Duodenal mucosa (tissue), 2 donors: ENCODE measurements around the gene C5orf24.
"Not testable (repeated sequence)": the region's sequence is repeated elsewhere in the genome, so short reads cannot be mapped to it uniquely, and the experiment has no call there.

ENCODE experiments used
- H3K27ac ChIP-seq: one replicate; pipeline ENCODE4 v1.7.0; 2013; ENCODE audit warnings: low read depth, low read length
- H3K27me3 ChIP-seq, 2 donors: one replicate each; pipeline ENCODE4 v1.7.0; 2013; ENCODE audit warnings: low read length in 2 of 2, control low read depth in 1 of 2; ENCODE audit not compliant: insufficient read depth in 2 of 2, control insufficient read depth in 1 of 2
- H3K36me3 ChIP-seq, 2 donors: one replicate each; pipeline ENCODE4 v1.7.0; 2013; ENCODE audit warnings: low read length in 2 of 2, control low read depth in 1 of 2; ENCODE audit not compliant: insufficient read depth in 2 of 2, control insufficient read depth in 1 of 2
- H3K4me1 ChIP-seq, 2 donors: one replicate each; pipeline ENCODE4 v1.7.0; 2013; ENCODE audit warnings: low read length in 2 of 2, control low read depth in 1 of 2; ENCODE audit not compliant: insufficient read depth in 2 of 2, control insufficient read depth in 1 of 2
- H3K4me3 ChIP-seq, 2 donors: one replicate each; pipeline ENCODE4 v1.7.0; 2013; ENCODE audit warnings: low read length in 2 of 2, low read depth in 1 of 2
- H3K9ac ChIP-seq, 2 donors: one replicate each; pipeline ENCODE4 v1.7.0; 2013; ENCODE audit warnings: low read length in 2 of 2, low read depth in 1 of 2
- H3K9me3 ChIP-seq, 2 donors: one replicate each; pipeline ENCODE4 v1.7.0; 2013; ENCODE audit warnings: low read length in 2 of 2, control low read depth in 1 of 2; ENCODE audit not compliant: control insufficient read depth in 1 of 2

The C5orf24 gene

DNA sequence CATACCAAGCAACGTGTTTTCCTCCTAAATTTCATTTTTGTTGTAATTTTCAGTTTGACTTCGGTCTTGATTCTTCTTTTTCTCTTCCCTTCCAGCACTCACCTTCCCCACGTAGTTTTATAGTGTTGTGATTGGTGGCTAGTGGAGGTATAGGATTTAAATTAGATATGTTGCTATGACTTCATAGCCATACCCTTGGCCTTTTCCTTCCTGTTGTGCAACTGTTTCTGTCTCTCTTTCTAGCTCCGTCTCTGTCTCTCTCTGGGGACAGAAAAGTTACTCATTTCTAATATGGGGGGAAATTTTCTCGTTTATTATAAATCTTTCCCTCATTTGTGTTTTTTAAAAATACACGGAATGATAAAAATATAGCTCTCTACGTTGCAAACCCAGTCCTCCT is 20.6 kb upstream of the C5orf24 start:
- no peak overlapping the region for H3K9ac ChIP-seq
- H3K9me3 ChIP-seq = no peaks in the 10 kb centered on the region
- H3K27ac ChIP-seq = no peak overlapping the region
- no peak overlapping the region for H3K4me3 ChIP-seq
- H3K4me1 ChIP-seq = no peaks in the 10 kb centered on the region
- peaks cover 7 to 53% of the 10 kb centered on the region in 2 donors for H3K36me3 ChIP-seq
- H3K27me3 ChIP-seq = no peaks in the 10 kb centered on the region

DNA sequence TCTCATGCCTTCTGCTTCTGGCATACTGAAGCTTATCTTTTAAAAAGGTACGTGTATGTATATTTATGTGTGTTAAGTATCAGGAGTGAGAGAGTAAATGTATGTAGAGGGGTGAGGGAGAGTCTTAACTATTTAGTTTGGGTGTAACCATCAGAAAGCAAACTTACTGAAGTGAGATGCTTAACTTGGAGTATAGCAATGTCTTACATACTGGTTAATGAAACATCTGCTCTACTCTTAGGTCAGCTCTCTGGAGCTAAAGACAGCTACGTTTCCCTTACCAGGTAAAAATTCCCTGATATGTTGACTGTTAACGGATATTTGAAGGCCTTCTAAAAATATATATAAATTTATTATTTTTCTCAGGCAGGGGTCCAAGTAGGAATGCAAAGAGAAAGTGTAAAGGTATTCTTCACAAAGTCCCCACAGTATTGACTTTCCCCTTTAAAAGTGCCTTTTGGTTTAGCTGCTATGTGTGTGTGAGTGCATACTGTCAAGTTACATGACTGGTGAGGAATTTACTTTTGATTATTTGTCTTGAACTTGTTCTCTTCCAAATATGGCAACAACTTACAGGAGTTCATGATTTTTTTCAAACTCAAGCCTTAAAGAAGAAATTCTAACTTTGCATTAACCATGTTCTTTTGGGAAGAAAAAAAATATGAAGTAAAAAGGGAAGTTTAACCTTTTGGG is 12.3 kb upstream of the C5orf24 start:
- peaks cover 8 to 18% of the 10 kb centered on the region in 2 donors for H3K36me3 ChIP-seq
- peaks cover 6 to 8% of the 10 kb centered on the region in 2 donors for H3K4me1 ChIP-seq
- H3K9ac ChIP-seq = no peak overlapping the region
- no peak overlapping the region for H3K27ac ChIP-seq
- no peak overlapping the region for H3K4me3 ChIP-seq
- no peaks in the 10 kb centered on the region for H3K9me3 ChIP-seq
- no peaks in the 10 kb centered on the region for H3K27me3 ChIP-seq

GRCh38 chr5:134835623-134836022 is 10.1 kb upstream of the C5orf24 start:
- Histone ChIP-seq H3K9ac (no peak overlapping the region), H3K4me1 (peaks cover 6 to 11% of the 10 kb centered on the region in 2 donors), H3K36me3 (peaks cover 7 to 20% of the 10 kb centered on the region in 2 donors), H3K27me3 (no peaks in the 10 kb centered on the region), H3K9me3 (no peaks in the 10 kb centered on the region), H3K27ac (no peak overlapping the region), H3K4me3 (no peak overlapping the region)

GRCh38 chr5:134837530-134838181 is 8.1 kb upstream of the C5orf24 start:
- H3K27ac ChIP-seq = no peak overlapping the region
- H3K4me1 ChIP-seq = peaks cover 6 to 11% of the 10 kb centered on the region in 2 donors
- no peak overlapping the region for H3K4me3 ChIP-seq
- no peak overlapping the region for H3K9ac ChIP-seq
- H3K36me3 ChIP-seq = peaks cover 5 to 15% of the 10 kb centered on the region in 2 donors
- no peaks in the 10 kb centered on the region for H3K27me3 ChIP-seq
- no peaks in the 10 kb centered on the region for H3K9me3 ChIP-seq

- Histone ChIP-seq H3K4me1 (peaks cover 6 to 11% of the 10 kb centered on the region in 2 donors), H3K36me3 (peaks cover 5 to 11% of the 10 kb centered on the region in 2 donors)
- H3K4me3 ChIP-seq, H3K9me3 ChIP-seq, H3K9ac ChIP-seq, H3K27me3 ChIP-seq, H3K27ac ChIP-seq: not testable (repeated sequence)
These were observed 7.4 kb upstream of the C5orf24 start for GRCh38 chr5:134838361-134838760.

DNA sequence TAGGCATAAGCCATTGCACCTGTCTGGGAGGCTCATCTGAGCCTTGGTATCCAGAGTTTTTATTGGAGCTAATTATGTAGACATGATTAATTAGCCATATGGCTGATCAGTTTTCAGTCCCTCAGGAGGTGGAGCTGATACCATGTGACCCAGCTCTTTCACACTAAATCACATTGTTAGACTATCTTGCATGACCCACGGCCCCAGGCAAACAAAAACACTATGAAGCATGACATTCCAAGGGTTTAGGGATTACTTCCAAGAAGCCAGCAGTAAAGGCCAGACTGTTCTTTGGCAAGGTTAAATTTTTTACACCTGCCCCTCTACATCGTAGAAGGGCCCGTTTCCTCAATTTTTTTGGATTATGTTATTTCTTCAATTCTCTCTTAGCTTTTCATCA is 5.0 kb upstream of the C5orf24 start:
- no peaks in the 10 kb centered on the region for H3K27me3 ChIP-seq
- H3K27ac ChIP-seq = no peak overlapping the region
- peaks cover 0 to 7% of the 10 kb centered on the region in 2 donors for H3K36me3 ChIP-seq
- no peak overlapping the region for H3K9ac ChIP-seq
- no peak overlapping the region for H3K4me3 ChIP-seq
- H3K9me3 ChIP-seq = no peaks in the 10 kb centered on the region
- peaks cover 12 to 17% of the 10 kb centered on the region in 2 donors for H3K4me1 ChIP-seq

GRCh38 chr5:134844252-134844651 is 1.5 kb upstream of the C5orf24 start:
- H3K27ac ChIP-seq = no peak overlapping the region

DNA sequence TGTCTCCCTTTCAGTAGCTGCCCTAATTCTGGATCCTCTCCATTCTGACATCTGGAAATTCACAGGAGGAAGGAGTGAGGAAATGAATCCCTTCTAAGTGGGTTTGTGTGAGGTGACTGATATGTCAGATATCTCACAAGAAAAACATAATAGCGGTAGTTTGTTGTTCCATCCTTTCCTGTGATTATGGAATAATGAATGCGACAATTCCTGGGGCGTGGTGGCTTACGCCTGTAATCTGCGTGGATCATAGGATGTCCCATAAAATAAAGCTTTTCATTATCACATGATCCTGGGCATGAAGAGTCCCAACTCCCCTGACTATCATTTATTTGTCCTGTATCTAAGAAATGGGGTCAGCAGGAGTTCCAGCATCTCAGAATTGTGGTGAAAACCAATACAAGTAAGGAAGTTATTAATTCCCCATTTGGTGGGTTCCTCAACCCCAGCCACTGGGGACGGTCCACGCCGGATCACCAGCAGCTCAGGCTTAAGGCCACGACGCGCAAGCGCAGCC is 375 bp upstream of the C5orf24 start:
- Histone ChIP-seq H3K27ac (peak overlapping the region; percentile 94), H3K4me1 (peaks cover 15 to 21% of the 10 kb centered on the region in 2 donors), H3K36me3 (peaks cover 0 to 4% of the 10 kb centered on the region in 2 donors), H3K27me3 (no peaks in the 10 kb centered on the region), H3K9me3 (no peaks in the 10 kb centered on the region), H3K4me3 (peak overlapping the region; percentile 88 to 90), H3K9ac (peak overlapping the region; percentile 79 to 94)

More at GRCh38 chr5:134844252-134844651, 1.5 kb upstream of the C5orf24 start:
- H3K4me3 ChIP-seq = no peak overlapping the region
- no peaks in the 10 kb centered on the region for H3K27me3 ChIP-seq
- H3K36me3 ChIP-seq = peaks cover 0 to 7% of the 10 kb centered on the region in 2 donors
- H3K9ac ChIP-seq = no peak overlapping the region
- H3K9me3 ChIP-seq = no peaks in the 10 kb centered on the region
- peaks cover 15% of the 10 kb centered on the region in 2 donors for H3K4me1 ChIP-seq

GRCh38 chr5:134846641-134846960 is 833 bp downstream of the C5orf24 start:
- Histone ChIP-seq H3K27me3 (no peaks in the 10 kb centered on the region), H3K4me1 (peaks cover 20 to 21% of the 10 kb centered on the region in 2 donors), H3K36me3 (no peaks in the 10 kb centered on the region), H3K27ac (peak overlapping the region; percentile 94), H3K9ac (peak overlapping the region; percentile 79 to 94), H3K9me3 (no peaks in the 10 kb centered on the region), H3K4me3 (peak overlapping the region; percentile 88 to 90)

DNA sequence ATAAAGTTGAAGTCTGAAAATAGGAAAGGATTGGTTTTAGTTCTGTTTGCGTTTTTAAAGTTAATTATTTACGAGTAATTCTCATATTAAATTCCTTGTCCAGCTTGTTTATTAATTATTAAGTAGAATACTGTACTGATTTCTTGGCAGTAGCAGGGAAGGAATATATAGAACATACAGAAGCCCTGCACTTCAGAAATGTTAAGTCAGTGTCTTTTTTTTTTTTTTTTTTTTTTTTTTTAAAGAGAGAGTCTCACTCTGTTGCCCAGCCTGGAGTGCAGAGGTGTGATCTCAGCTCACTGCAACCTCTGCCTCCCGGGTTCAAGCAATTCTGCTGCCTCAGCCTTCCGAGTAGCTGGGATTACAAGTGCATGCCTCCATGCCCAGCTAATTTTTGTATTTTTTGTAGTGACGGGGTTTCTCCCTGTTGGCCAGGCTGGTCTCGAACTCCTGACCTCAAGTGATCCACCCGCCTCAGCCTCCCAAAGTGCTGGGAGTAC is 3.7 kb downstream of the C5orf24 start:
- H3K4me3 ChIP-seq, H3K27me3 ChIP-seq, H3K9ac ChIP-seq, H3K27ac ChIP-seq, H3K9me3 ChIP-seq, H3K36me3 ChIP-seq: not testable (repeated sequence)
- peaks cover 20 to 21% of the 10 kb centered on the region in 2 donors for H3K4me1 ChIP-seq
